Testis (tissue), 2 donors: ENCODE results near the gene BUD31.

Experiments
- POLR2A ChIP-seq: fragments of 450-650 bp; IDR thresholded peaks from one replicate; pipeline ENCODE4 v1.6.1; 2017; ENCODE audit warnings: antibody characterized with exemption, mild to moderate bottlenecking, moderate library complexity
- TF ChIP-seq, protein P1 (sequence below), 3 experiments: fragments of 450-650 bp in 2 of 3; fragments of 200-600 bp in 1 of 3; sonication (generic) in 1 of 3; IDR thresholded peaks; one replicate each; pipeline ENCODE4 v1.5.1; 2016 to 2019; ENCODE audit warnings: antibody characterized with exemption in 3 of 3, mild to moderate bottlenecking in 2 of 3, moderate library complexity in 1 of 3

DNA sequence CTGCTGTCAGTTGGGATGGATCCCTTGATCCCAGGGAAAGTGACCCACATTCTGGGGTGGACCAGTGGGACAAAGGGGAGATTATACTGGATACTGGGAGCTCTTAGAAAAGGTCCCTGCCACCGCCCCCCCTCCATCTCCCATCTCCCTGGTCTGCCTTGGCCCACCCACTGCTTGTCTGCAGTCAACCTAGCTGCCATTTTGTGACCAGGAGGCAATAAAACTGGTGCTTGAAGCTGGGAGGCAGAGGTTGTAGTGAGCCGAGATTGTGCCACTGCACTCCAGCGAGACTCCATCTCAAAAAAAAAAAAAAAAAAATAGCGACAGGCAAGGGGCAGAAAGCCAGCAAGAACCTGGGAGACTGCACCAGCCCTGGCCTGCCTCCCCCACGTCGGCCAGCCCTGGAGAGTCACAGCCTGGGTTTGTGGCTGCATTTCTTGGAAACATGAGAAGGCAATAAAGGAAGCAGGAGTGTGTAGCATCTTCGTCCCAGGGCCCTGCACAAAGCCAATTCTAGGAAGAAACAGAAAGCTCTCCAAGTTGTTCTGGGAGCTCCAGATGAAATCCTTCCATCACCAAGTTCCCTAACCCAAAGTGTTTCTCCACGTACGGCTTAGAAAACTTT, 38.9 kb upstream of the BUD31 start:
- TF ChIP-seq, protein P1, sequence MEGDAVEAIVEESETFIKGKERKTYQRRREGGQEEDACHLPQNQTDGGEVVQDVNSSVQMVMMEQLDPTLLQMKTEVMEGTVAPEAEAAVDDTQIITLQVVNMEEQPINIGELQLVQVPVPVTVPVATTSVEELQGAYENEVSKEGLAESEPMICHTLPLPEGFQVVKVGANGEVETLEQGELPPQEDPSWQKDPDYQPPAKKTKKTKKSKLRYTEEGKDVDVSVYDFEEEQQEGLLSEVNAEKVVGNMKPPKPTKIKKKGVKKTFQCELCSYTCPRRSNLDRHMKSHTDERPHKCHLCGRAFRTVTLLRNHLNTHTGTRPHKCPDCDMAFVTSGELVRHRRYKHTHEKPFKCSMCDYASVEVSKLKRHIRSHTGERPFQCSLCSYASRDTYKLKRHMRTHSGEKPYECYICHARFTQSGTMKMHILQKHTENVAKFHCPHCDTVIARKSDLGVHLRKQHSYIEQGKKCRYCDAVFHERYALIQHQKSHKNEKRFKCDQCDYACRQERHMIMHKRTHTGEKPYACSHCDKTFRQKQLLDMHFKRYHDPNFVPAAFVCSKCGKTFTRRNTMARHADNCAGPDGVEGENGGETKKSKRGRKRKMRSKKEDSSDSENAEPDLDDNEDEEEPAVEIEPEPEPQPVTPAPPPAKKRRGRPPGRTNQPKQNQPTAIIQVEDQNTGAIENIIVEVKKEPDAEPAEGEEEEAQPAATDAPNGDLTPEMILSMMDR (IDR thresholded peaks at IDR 0.05) = no peak
- TF ChIP-seq POLR2A = no peak
